Liver (tissue), 3 donors: ENCODE measurements around the gene NANOS1.

Experiments
- NR2F2 ChIP-seq: IDR thresholded peaks from 2 replicates; pipeline ENCODE4 v1.6.1; 2016; ENCODE audit warnings: antibody characterized with exemption
- TF ChIP-seq, protein P1 (sequence below): fragments of 150-350 bp; IDR thresholded peaks from 2 replicates; pipeline ENCODE4 v1.5.1; 2017; ENCODE audit warnings: improper control_type of control experiment, low read depth, low read length; ENCODE audit not compliant: missing input control
- TF ChIP-seq, protein P2 (sequence below): IDR thresholded peaks from 2 replicates; pipeline ENCODE4 v1.6.1; 2016; ENCODE audit warnings: antibody characterized with exemption
- donor health status: healthy.
- donor health status: healthy.

DNA sequence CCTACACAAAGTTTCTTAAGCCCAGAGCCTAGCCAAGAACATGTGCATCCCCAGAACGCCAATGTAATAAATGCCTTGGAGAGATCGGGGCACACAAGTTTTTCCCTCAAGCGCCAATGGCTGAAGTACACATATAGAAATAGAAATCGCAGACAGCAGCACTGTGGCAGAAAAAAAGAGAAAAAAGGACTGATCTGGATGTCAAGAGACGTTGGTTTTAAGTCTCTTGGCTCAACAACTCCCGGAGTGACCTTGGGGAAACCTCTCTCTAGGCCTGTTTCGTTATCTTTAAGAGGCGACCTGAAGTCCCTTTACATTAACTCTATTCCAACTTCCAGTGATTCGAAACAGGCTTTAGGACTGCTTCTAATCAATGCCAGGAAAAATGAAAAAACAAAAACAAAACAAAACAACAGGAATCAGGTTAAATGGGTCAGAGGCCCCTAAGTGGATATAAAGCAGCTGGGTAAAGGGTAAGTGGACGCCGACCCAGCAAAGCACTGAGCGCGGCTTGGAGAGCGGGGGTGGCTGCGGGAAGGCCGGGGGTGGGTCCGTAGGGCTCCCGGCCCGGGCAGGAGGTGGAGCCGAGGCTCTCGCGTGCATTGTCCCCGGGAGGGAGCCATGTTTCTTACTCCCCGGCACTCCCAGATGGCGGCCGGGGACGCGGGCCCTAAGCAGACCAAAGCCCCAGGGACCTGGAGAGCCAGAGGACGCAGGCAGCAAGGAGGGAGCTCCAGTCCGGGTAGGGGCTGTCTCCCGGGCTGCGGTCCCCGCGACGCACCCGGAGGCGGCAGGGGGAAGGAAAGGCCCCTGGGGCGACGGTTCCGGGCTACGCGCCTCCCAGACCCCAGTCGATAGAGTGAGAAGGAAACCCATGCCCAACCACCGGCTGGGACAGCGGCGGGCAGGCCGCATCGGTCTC, 50.3 kb downstream of the NANOS1 start:
- TF ChIP-seq, protein P1, sequence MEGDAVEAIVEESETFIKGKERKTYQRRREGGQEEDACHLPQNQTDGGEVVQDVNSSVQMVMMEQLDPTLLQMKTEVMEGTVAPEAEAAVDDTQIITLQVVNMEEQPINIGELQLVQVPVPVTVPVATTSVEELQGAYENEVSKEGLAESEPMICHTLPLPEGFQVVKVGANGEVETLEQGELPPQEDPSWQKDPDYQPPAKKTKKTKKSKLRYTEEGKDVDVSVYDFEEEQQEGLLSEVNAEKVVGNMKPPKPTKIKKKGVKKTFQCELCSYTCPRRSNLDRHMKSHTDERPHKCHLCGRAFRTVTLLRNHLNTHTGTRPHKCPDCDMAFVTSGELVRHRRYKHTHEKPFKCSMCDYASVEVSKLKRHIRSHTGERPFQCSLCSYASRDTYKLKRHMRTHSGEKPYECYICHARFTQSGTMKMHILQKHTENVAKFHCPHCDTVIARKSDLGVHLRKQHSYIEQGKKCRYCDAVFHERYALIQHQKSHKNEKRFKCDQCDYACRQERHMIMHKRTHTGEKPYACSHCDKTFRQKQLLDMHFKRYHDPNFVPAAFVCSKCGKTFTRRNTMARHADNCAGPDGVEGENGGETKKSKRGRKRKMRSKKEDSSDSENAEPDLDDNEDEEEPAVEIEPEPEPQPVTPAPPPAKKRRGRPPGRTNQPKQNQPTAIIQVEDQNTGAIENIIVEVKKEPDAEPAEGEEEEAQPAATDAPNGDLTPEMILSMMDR: no peak
- TF ChIP-seq NR2F2: no peak
- TF ChIP-seq, protein P2, sequence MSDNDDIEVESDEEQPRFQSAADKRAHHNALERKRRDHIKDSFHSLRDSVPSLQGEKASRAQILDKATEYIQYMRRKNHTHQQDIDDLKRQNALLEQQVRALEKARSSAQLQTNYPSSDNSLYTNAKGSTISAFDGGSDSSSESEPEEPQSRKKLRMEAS: no peak
